Iris pigment epithelial cell (primary cell): ENCODE measurements around the gene PRRG2.

ENCODE experiments used
- DNase-seq: peaks from one replicate; pipeline ENCODE4 v3.0.0-alpha.2; 2011; ENCODE audit warnings: low read depth

The PRRG2 gene

GRCh38 chr19:49589502-49589905 is 8.4 kb downstream of the PRRG2 start:
- DNase-seq = no peak

- DNase-seq = peak; percentile 96
Observed at GRCh38 chr19:49590071-49590970, 9.2 kb downstream of the PRRG2 start.

- DNase-seq = peak; percentile 63
Observed at GRCh38 chr19:49590971-49591730, 10.0 kb downstream of the PRRG2 start, which contains the start of gene PRR12. Gene PRR12 (plus strand): TSS chr19:49591182. CDS start chr19:49591655, 473 bp downstream.

GRCh38 chr19:49591731-49592485 is 10.8 kb downstream of the PRRG2 start:
- peak; percentile 42 for DNase-seq

- DNase-seq = peak; percentile 29
Observed at GRCh38 chr19:49592486-49593232, 11.5 kb downstream of the PRRG2 start.

- peak; percentile 92 for DNase-seq
Observed at GRCh38 chr19:49593233-49594113, 12.4 kb downstream of the PRRG2 start.

GRCh38 chr19:49594157-49594992 is 13.3 kb downstream of the PRRG2 start:
- no peak for DNase-seq

- no peak for DNase-seq
Observed at GRCh38 chr19:49594993-49595818, 14.1 kb downstream of the PRRG2 start.

GRCh38 chr19:49595819-49596404 is 14.8 kb downstream of the PRRG2 start:
- DNase-seq = no peak

- DNase-seq = no peak
Observed at GRCh38 chr19:49596407-49596806, 15.3 kb downstream of the PRRG2 start.

GRCh38 chr19:49596954-49597702 is 16.0 kb downstream of the PRRG2 start:
- no peak for DNase-seq

- no peak for DNase-seq
Observed at GRCh38 chr19:49597703-49597974, 16.5 kb downstream of the PRRG2 start.

- no peak for DNase-seq
Observed at GRCh38 chr19:49599378-49600295, 18.5 kb downstream of the PRRG2 start.

- no peak for DNase-seq
Observed at GRCh38 chr19:49601482-49602038, 20.4 kb downstream of the PRRG2 start.

GRCh38 chr19:49602806-49603205 is 21.7 kb downstream of the PRRG2 start:
- DNase-seq = no peak

GRCh38 chr19:49605605-49606004 is 24.5 kb downstream of the PRRG2 start:
- DNase-seq = no peak
